Stimulated activated CD4-positive, alpha-beta T cell treated with anti-CD3 and anti-CD28 coated beads, Interleukin-15, amount 100 ng/mL, for 48 hours (primary cell): Measurements from ENCODE around the gene TENM4.
"Not testable (repeated sequence)": the region's sequence is repeated elsewhere in the genome, so short reads cannot be mapped to it uniquely, and the experiment has no call there.

Experiments used
- DNase-seq, 2 donors: peaks; one replicate each; pipeline ENCODE4 v3.0.0-alpha.2; 2020; ENCODE audit warnings: low read depth in 2 of 2

Gene TENM4

GRCh38 chr11:79244798-79245197, 196.0 kb downstream of the TENM4 start:
- DNase-seq, result no peak

GRCh38 chr11:79244241-79244772, 196.5 kb downstream of the TENM4 start:
- no peak for DNase-seq

GRCh38 chr11:79243422-79244210, 197.2 kb downstream of the TENM4 start:
- DNase-seq, result no peak

GRCh38 chr11:79242616-79243015, 198.2 kb downstream of the TENM4 start:
- no peak for DNase-seq

GRCh38 chr11:79241852-79242241, 199.0 kb downstream of the TENM4 start:
- no peak for DNase-seq

GRCh38 chr11:79241205-79241851, 199.5 kb downstream of the TENM4 start:
- no peak for DNase-seq

- DNase-seq, result no peak
Observed at GRCh38 chr11:79237703-79238102, 203.1 kb downstream of the TENM4 start.

GRCh38 chr11:79237091-79237490, 203.7 kb downstream of the TENM4 start:
- DNase-seq, result no peak

GRCh38 chr11:79236541-79236971, 204.3 kb downstream of the TENM4 start:
- no peak for DNase-seq

- DNase-seq, result no peak
Observed at GRCh38 chr11:79235696-79236095, 205.1 kb downstream of the TENM4 start.

- DNase-seq, result no peak
Observed at GRCh38 chr11:79232346-79232745, 208.5 kb downstream of the TENM4 start.

- no peak for DNase-seq
Observed at GRCh38 chr11:79229047-79229446, 211.8 kb downstream of the TENM4 start.

GRCh38 chr11:79227767-79228755, 212.8 kb downstream of the TENM4 start:
- DNase-seq, result no peak

GRCh38 chr11:79227308-79227707, 213.5 kb downstream of the TENM4 start:
- no peak for DNase-seq

GRCh38 chr11:79226126-79226525, 214.7 kb downstream of the TENM4 start:
- DNase-seq, result no peak

- DNase-seq, result not testable (repeated sequence)
Observed at GRCh38 chr11:79222163-79222562, 218.7 kb downstream of the TENM4 start.

GRCh38 chr11:79221444-79222130, 219.2 kb downstream of the TENM4 start:
- DNase-seq, result no peak

- DNase-seq, result no peak
Observed at GRCh38 chr11:79220171-79220570, 220.7 kb downstream of the TENM4 start.

- no peak for DNase-seq
Observed at GRCh38 chr11:79219186-79220045, 221.4 kb downstream of the TENM4 start.

- no peak for DNase-seq
Observed at GRCh38 chr11:79212741-79213190, 228.1 kb downstream of the TENM4 start.
